ENCODE measurements around the gene CCDC116.
A peak's percentile ranks its signal among the peaks of the same experiment; 100 is the strongest.
"Not testable (repeated sequence)": the region's sequence is repeated elsewhere in the genome, so short reads cannot be mapped to it uniquely, and the experiment has no call there.

CCDC116 gene

GRCh38 chr22:21609556-21610157 lies 22.9 kb upstream of the CCDC116 start:
- not testable (repeated sequence) for DNase-seq (ENCODE audit: low spot score)

GRCh38 chr22:21611210-21611977 lies 21.2 kb upstream of the CCDC116 start:
- no peak for DNase-seq (ENCODE audit: low spot score)

GRCh38 chr22:21612858-21613257 lies 19.7 kb upstream of the CCDC116 start:
- no peak for DNase-seq (ENCODE audit: low spot score)

- DNase-seq (ENCODE audit: low spot score) = no peak
Measured at GRCh38 chr22:21613553-21614233, 18.9 kb upstream of the CCDC116 start.

GRCh38 chr22:21615731-21616130 lies 16.8 kb upstream of the CCDC116 start:
- DNase-seq (ENCODE audit: low spot score) = no peak

- DNase-seq (ENCODE audit: low spot score) = not testable (repeated sequence)
Measured at GRCh38 chr22:21617337-21617736, 15.2 kb upstream of the CCDC116 start.

- DNase-seq (ENCODE audit: low spot score) = no peak
Measured at GRCh38 chr22:21621025-21621424, 11.5 kb upstream of the CCDC116 start.

- DNase-seq (ENCODE audit: low spot score) = no peak
Measured at GRCh38 chr22:21622011-21622918, 10.3 kb upstream of the CCDC116 start.

- DNase-seq (ENCODE audit: low spot score) = no peak
Measured at GRCh38 chr22:21622919-21623647, 9.5 kb upstream of the CCDC116 start.

GRCh38 chr22:21623648-21623970 lies 9.0 kb upstream of the CCDC116 start:
- no peak for DNase-seq (ENCODE audit: low spot score)

GRCh38 chr22:21624120-21624879 lies 8.3 kb upstream of the CCDC116 start:
- DNase-seq (ENCODE audit: low spot score) = no peak

GRCh38 chr22:21624880-21625791 lies 7.4 kb upstream of the CCDC116 start:
- DNase-seq (ENCODE audit: low spot score) = no peak

GRCh38 chr22:21626073-21626734 lies 6.4 kb upstream of the CCDC116 start:
- no peak for DNase-seq (ENCODE audit: low spot score)

GRCh38 chr22:21626735-21627469 lies 5.7 kb upstream of the CCDC116 start:
- no peak for DNase-seq (ENCODE audit: low spot score)

- DNase-seq (ENCODE audit: low spot score) = no peak
Measured at GRCh38 chr22:21628386-21629254, 3.9 kb upstream of the CCDC116 start.

GRCh38 chr22:21629255-21630149 lies 3.1 kb upstream of the CCDC116 start, which contains the start of gene YDJC:
TSS of gene YDJC (minus strand) at chr22:21630022. CDS start at chr22:21630014, 8 bp downstream.
- peak; percentile 92 for DNase-seq (ENCODE audit: low spot score)
